Hepatocyte (in vitro differentiated cells): Measurements from ENCODE around the gene OPRL1.

Source experiments
- EZH2 ChIP-seq: fragments of 200-600 bp; sonication (generic); IDR thresholded peaks from 2 replicates; pipeline ENCODE4 v1.6.1; 2016; ENCODE audit warnings: antibody characterized with exemption, mild to moderate bottlenecking, borderline replicate concordance
- EZH2phosphoT487 ChIP-seq: fragments of 200-600 bp; sonication (generic); IDR thresholded peaks from one replicate; pipeline ENCODE4 v1.6.1; 2018; ENCODE audit warnings: antibody characterized with exemption, mild to moderate bottlenecking, low read depth, moderate library complexity; ENCODE audit not compliant: unreplicated experiment, severe bottlenecking
- TF ChIP-seq, protein P1 (sequence below): fragments of 200-600 bp; sonication (generic); IDR thresholded peaks from 2 replicates; pipeline ENCODE4 v1.5.1; 2016; ENCODE audit warnings: antibody characterized with exemption, mild to moderate bottlenecking; ENCODE audit not compliant: poor library complexity

DNA sequence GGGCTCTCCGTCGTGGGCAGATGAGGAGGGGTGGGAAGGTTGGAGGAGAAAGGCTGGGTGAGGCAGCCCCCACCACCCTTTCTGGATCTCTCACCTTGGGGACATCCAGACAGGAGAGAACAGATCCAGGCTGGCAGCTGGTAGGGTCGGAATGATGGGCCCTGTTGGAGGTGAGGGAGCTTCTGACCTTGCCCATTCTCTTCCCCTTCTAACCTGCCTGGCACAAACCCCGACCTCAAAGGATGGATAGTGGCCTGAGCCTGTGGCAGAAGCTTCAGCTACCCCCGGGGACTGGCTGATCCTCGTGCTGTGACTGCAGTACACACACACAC lies 33.5 kb downstream of the OPRL1 start:
- TF ChIP-seq EZH2 (no peak), EZH2phosphoT487 (no peak)
- TF ChIP-seq, protein P1, sequence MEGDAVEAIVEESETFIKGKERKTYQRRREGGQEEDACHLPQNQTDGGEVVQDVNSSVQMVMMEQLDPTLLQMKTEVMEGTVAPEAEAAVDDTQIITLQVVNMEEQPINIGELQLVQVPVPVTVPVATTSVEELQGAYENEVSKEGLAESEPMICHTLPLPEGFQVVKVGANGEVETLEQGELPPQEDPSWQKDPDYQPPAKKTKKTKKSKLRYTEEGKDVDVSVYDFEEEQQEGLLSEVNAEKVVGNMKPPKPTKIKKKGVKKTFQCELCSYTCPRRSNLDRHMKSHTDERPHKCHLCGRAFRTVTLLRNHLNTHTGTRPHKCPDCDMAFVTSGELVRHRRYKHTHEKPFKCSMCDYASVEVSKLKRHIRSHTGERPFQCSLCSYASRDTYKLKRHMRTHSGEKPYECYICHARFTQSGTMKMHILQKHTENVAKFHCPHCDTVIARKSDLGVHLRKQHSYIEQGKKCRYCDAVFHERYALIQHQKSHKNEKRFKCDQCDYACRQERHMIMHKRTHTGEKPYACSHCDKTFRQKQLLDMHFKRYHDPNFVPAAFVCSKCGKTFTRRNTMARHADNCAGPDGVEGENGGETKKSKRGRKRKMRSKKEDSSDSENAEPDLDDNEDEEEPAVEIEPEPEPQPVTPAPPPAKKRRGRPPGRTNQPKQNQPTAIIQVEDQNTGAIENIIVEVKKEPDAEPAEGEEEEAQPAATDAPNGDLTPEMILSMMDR, result no peak
